COR-L47 (cell line): ENCODE measurements around the gene SLC25A42.
"Not testable (repeated sequence)": the region's sequence is repeated elsewhere in the genome, so short reads cannot be mapped to it uniquely, and the experiment has no call there.

Experiments
- DNase-seq: peaks from one replicate; lab custom pipeline; 2025; lab: John Stamatoyannopoulos, UW

SLC25A42 gene

DNA sequence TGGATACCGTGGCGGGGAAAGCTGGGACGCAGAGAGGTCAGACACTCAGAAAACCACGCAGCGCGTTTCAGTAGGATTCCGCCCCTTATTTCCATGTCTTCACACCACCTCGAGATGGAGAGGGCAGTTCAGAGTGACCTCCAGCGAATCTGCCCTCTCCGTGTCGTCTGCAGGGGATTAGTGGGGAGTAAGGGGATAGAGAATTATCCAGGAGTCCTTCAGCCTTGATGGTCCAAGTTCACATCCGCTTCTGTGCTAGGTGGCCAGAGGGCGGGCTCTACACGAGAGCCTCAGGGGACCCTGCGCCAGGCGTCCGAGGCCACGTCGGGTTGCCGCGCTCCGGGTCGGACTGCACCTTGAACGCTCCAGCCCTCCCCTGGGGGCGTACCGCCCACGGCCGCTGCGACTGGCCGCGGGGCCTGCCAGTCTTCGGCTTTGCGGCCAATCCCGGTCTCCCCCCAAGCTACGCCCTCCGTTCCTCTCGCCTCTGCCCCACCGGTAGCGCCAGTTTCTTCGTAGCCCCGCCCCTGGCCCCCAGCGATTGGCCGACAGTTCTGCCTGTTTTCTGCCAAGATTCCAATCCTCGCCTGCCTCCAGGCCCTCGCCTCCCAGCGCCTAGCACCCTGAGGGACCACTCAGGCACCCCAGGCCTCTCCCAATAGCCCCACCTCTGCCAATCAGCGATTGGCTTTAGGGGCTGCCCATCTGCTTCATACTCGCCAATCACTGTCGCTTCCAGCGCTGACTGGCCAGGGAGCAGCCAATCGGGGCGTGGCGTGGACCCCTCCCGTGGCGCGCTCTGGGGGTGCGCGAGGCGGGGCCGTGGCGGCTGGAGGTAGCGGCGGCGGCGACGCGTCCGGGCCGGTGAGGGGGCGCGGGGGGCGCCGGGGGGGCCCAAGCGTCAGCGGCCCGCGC, at the start of gene SLC25A42:
Gene SLC25A42 (plus strand): TSS at position 812 of the 915 bp plus-strand sequence. CDS start 32,131 bp downstream, outside the sequence.
- DNase-seq, result peak; percentile 99

- no peak for DNase-seq
These were observed 42.7 kb upstream of the SLC25A42 start for GRCh38 chr19:19021115-19021514.

DNA sequence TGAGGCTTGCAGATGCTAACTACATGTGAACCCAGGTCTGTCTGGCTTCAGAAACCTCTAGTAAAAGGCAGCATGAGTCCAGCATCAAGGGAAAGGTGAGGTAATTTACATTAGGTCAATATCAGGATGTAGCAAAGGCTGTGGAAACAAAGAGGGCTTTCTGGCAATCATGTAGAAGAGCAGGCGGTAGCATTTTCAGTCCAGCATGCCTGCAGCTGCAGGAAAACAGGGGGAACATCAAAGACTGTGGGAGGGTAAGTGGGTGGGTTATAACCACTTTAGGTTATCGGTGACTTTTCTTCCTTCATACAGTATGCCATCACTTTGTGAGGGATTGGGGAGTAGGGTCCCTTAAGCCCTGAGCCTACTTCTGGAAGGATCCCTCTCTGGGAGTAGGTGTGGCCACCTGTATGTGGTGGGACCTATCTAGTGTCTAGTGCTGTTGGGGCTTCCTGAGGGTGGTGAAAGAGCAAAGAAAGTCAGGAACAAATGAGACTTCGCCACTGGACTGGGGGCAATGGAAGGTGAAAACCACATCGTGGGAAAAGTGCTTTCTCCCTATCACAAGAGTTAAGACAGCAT, 41.3 kb upstream of the SLC25A42 start:
- DNase-seq, result no peak

DNA sequence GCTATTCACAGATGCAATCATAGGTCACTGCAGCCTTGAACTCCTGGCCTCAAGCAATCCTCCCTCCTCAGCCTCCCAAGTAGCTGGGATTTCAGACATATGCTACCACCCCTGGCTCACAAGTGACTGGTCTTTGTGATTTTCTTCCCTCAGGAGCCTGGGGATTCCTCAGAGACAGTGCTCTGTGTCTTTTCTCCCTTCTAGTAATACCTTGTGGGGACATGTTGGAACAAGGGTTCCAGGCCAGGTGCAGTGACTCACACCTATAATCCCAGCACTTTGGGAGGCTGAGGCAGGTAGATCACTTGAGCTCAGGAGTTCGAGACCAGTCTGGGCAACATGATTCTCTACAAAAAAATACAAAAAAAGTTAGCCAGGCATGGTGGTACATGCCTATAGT, 40.4 kb upstream of the SLC25A42 start:
- DNase-seq, result not testable (repeated sequence)

GRCh38 chr19:19025861-19026260, 37.9 kb upstream of the SLC25A42 start:
- no peak for DNase-seq

DNA sequence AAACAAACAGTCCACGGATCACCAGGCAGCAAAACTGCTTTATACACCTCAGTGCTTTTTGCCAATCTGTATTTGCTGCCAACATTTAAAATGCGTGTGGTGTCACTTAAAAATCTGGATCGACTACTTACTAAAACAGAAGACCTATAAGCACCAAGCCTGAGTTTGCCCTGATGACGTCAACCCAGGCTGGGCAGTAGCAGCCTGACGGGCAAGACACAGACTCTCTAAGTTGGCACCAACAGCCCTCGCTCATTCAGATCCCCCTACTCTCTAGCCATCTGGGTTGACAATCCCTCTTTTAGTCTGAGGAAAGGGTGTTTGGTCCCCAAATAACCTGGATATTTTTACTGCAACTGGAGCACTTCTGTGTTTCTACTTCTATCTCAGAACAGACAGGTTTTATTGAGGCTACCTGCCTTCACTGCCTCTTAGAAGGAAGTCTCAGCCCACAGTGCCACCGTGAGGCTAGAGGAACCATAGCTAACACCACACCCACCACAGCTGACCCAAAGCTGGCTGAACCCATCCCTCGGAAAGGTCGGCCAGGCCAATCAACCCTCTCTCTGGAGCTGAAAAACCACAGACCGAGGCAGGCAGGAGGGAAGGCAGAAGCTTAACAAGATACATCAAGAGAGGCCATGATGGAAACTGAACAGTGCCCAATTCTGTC, 37.4 kb upstream of the SLC25A42 start:
- DNase-seq, result no peak

DNA sequence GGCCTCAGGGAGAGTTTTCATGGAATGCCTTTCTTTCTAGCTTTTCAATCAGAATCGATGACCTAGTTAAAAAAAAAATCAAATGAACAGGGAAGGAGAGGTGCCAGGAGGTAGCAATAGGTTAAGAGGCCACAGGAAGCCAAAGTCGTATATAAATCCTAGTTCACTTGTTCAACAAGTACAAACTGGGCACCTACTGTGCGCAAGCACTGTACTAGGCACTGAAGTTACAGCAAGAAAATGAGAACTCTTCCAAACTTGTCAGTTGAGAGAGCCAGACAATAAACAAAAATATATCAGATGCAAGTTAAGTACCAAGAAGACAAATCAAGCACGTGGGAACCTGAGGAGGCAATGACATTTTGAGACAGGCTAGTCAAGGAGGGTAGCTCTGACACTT, 36.6 kb upstream of the SLC25A42 start:
- DNase-seq, result no peak

GRCh38 chr19:19028526-19028925, 35.3 kb upstream of the SLC25A42 start:
- DNase-seq, result no peak

DNA sequence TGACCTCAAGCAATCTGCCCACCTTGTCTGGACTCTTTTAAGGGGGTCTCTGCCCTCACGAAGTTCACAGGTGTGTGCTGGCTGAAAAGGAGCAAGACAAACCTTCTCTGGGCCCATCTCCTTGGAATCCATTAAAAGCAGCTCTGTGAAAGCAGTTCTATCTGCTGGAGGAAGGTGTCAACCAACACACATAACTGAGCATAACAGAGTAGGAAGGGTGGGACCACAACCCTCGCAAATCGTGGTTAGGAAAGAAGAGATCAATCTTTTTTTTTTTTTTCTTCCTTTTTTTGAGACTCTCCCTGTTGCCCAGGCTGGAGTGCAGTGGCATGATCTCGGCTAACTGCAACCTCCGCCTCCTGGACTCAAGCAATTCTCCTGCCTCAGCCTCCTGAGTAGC, 31.9 kb upstream of the SLC25A42 start:
- DNase-seq, result no peak

DNA sequence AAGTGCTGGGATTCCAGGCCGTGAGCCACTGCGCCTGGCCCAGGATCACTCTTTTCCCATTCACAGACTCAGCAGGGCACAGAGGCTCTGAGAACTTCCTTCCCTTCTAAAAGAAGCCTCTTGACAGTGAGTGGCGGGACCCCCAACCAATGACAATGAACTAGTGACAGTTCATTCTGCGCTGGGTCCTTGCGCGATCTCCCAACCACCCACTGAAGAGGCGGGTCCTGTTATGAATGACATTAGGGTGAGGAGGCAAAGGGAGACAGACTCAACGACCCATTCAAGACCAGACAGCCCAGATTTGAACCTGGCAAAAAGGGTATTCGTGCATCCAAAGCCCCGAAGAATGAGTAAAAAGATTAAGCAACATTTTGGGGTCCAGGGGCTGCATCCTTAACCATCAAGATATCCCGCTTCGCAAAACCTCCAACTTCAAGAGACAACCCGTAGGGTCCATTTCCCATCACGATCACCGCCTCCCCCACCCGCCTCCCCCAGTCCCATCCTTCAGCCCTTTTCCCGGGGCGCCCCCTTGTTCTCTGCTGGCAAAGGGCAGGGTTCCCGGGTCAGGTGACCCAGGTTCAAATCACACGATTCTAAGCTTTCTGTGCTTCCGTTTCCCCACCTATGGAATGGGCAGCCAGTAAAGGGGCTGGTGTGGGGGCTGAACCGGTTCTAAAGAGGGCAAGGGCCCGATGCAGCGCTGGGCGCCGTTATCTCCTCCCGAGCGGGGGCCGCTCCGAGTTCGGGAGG, 31.2 kb upstream of the SLC25A42 start:
- DNase-seq, result peak; percentile 84

- DNase-seq, result no peak
These were observed 30.7 kb upstream of the SLC25A42 start for GRCh38 chr19:19033176-19033425.

DNA sequence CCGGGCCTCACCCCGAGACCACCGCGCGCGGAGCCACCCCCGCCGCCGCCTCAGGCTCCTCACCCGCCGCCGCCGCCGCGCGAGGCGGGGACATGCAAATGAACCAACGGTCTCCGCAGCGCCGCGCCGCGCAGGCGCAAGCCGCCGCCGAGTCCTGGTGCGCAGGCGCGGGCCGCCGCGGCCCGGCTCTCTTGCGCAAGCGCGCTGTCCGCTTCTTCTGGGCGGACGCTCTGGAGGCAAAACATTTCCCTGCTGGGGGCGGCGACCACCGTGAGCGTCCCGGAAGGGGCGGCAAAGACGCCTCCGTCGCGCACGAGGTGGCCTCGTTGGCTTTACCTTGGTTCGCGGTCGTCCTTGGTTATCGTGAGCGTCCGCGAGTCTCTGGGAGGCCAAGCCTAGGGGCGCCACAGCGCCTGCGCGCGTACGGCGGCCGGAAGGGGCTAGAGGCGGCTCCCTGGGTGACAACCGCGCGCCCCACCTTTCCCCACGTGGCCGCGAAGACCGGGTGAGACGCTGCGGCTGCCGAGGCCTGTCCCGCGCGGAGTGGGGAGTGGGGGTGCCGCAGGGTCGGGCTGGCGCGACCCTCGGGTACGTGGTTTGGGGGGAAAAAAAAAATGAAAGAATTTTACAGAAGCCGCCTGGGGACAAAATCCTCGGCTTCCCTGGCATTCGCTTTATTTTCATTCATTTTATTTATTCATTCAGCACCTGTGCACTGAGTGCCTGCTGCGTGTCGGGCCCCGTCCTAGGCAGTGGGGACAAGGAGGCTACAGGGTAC, 30.2 kb upstream of the SLC25A42 start, which contains the start of the genes ARMC6 and SUGP2:
Gene ARMC6 (plus strand): TSS at position 178 of the 778 bp plus-strand sequence. CDS start 607 bp downstream, outside the sequence.
Gene SUGP2 (minus strand): TSS at position 92 of the 778 bp plus-strand sequence. CDS start 2,446 bp downstream, outside the sequence.
- DNase-seq, result peak; percentile 88

GRCh38 chr19:19034204-19034624, 29.6 kb upstream of the SLC25A42 start:
- DNase-seq, result peak; percentile 79

DNA sequence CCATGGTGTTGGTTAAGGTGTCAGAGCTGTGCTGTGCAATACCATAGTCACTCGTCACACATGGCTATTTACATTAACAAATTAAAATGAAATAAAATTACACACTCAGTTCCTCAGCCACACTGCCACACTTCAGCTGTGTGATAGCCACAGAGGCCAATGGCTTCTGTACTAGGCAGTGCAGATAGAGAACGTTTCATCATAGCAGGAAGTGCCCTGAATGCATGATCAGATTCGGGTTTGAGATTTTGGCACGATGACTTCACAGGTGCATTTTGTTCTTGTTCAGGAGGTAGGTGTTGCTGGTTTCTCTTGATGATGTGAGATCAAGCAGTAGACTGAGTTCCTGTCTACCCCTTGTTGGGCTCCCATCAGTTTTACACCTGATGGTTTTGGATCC, 23.9 kb upstream of the SLC25A42 start:
- DNase-seq, result no peak

DNA sequence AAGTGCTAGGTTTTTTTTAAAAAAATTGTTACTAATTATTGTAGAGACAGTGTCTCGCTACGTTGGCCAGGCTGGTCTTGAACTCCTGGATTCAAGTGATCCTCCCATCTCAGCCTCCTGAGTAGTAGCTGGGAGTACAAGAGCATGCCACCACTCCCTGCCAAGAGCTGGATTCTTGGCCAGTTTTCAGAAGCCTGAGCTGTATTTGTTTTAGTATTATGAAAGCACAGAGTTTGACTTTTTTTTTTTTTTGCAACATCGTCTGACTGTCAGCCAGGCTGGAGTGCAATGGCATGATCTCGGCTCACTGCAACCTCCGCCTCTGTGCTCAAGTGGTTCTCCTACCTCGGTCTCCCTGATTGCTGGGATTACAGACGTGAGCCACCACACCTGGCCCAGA, 23.4 kb upstream of the SLC25A42 start:
- no peak for DNase-seq

GRCh38 chr19:19042732-19043280, 21.0 kb upstream of the SLC25A42 start:
- no peak for DNase-seq

DNA sequence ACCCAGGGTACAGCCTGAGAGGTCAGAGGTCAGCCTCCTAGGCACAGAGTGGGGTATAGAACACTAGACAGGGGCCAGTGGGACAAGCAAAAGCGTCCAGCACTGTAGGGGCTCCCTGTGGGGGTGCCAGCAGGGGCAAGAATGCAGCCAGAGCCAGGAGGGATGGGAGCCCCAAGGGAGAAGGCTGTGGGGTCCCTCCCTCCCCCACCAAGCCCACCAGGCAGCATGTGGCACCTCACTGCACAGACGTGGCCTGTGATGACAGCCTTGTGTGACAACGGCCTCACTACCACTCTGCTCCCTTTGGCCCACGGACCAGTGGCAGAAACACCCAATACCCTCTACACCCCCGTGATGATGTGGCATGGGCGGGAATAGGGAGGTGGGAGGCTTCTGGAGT, 20.3 kb upstream of the SLC25A42 start:
- DNase-seq, result no peak

DNA sequence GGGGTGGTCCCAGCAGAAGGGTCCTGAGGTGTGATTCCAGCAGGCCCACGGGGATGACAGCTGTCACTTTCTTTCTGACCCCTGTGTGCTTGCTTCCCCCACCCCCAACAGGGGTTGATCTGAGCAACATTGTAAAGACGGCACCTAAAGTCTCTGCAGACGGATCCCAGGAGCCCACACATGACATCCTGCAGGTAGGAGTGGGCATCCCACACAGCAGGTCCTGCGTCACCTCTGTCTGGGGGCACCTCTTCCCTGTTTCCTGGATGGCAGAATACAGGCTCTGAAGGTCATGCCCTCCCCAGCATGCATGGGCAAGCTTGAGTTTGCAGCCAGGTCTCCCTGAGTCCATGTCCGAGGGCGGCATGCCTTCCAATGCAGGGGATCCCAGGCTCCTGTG, 19.9 kb upstream of the SLC25A42 start:
- DNase-seq, result no peak

- DNase-seq, result no peak
These were observed 14.4 kb upstream of the SLC25A42 start for GRCh38 chr19:19049406-19049805.

- no peak for DNase-seq
These were observed 13.7 kb upstream of the SLC25A42 start for GRCh38 chr19:19050104-19050503.

GRCh38 chr19:19050731-19051130, 13.1 kb upstream of the SLC25A42 start:
- DNase-seq, result no peak
